Measurements from ENCODE around the gene ZNF425.
"Not testable (repeated sequence)": the region's sequence is repeated elsewhere in the genome, so short reads cannot be mapped to it uniquely, and the experiment has no call there.

Gene ZNF425

GRCh38 chr7:149150981-149151380 lies 24.9 kb upstream of the ZNF425 start:
- intact Hi-C loops (cut with DNase I; ENCODE audit: low total_unique reads) = no loop called here
- no peak for TF ChIP-seq CTCF (IDR thresholded peaks at IDR 0.05)
- Histone ChIP-seq H3K4me3 (no peak overlapping the region), H3K9me3 (no peaks in the 10 kb centered on the region), H3K27ac (no peak overlapping the region), H3K27me3 (no peaks in the 10 kb centered on the region), H3K36me3 (peaks cover 16 to 22% (median 19%) of the 10 kb centered on the region in 3 donors), H3K4me1 (peaks cover 0 to 24% (median 11%) of the 10 kb centered on the region in 4 donors)
- no peak for DNase-seq

- intact Hi-C loops (cut with DNase I; ENCODE audit: low total_unique reads) = loop anchor here (2.0 kb wide), 1 partner anchor 21 kb away; the partner anchor contains the start of gene ZNF425
- H3K9me3 ChIP-seq = no peaks in the 10 kb centered on the region
- peak; percentile 33 to 73 for DNase-seq
- peak overlapping the region; percentile 86 to 93 for H3K27ac ChIP-seq
- no peak for TF ChIP-seq CTCF (IDR thresholded peaks at IDR 0.05)
- peaks cover 0 to 21% (median 11%) of the 10 kb centered on the region in 4 donors for H3K4me1 ChIP-seq
- H3K4me3 ChIP-seq = peak overlapping the region; percentile 68 to 98
- H3K27me3 ChIP-seq = no peaks in the 10 kb centered on the region
- H3K36me3 ChIP-seq = no peaks in the 10 kb centered on the region
Measured at GRCh38 chr7:149147752-149148653, 21.9 kb upstream of the ZNF425 start.

GRCh38 chr7:149147072-149147751 lies 21.1 kb upstream of the ZNF425 start, which contains the start of gene ZNF398:
TSS of gene ZNF398 (plus strand) at chr7:149147453. CDS start at chr7:149147743, 290 bp downstream.
- no peaks in the 10 kb centered on the region for H3K27me3 ChIP-seq
- peak within 1 kb of the TSS; percentile 68 to 98 for H3K4me3 ChIP-seq
- TF ChIP-seq CTCF (IDR thresholded peaks at IDR 0.05) = peak; percentile 65 to 74
- intact Hi-C loops (cut with DNase I; ENCODE audit: low total_unique reads) = loop anchor here (2.0 kb wide), 1 partner anchor 20 kb away; the partner anchor contains the start of gene ZNF425
- H3K4me1 ChIP-seq = peaks cover 0 to 21% (median 11%) of the 10 kb centered on the region in 4 donors
- H3K9me3 ChIP-seq = no peaks in the 10 kb centered on the region
- H3K27ac ChIP-seq = peak within 1 kb of the TSS; percentile 86 to 93
- no peaks in the 10 kb centered on the region for H3K36me3 ChIP-seq
- DNase-seq = peak; percentile 52 to 84

- Histone ChIP-seq H3K9me3 (no peaks in the 10 kb centered on the region), H3K4me1 (peaks cover 0 to 21% (median 11%) of the 10 kb centered on the region in 4 donors), H3K36me3 (no peaks in the 10 kb centered on the region), H3K27ac (no peak overlapping the region), H3K27me3 (no peaks in the 10 kb centered on the region), H3K4me3 (no peak overlapping the region)
- intact Hi-C loops (cut with DNase I; ENCODE audit: low total_unique reads) = no loop called here
- TF ChIP-seq CTCF (IDR thresholded peaks at IDR 0.05) = no peak
- no peak for DNase-seq
Measured at GRCh38 chr7:149145031-149145845, 19.1 kb upstream of the ZNF425 start.

GRCh38 chr7:149144436-149144922 lies 18.4 kb upstream of the ZNF425 start:
- H3K27me3 ChIP-seq; intact Hi-C loops (cut with DNase I; ENCODE audit: low total_unique reads); H3K9me3 ChIP-seq; H3K36me3 ChIP-seq; H3K4me3 ChIP-seq; DNase-seq; H3K27ac ChIP-seq: not testable (repeated sequence)
- peaks cover 0 to 20% (median 9%) of the 10 kb centered on the region in 4 donors for H3K4me1 ChIP-seq

All from tibial artery (tissue), 4 donors.